ENCODE results near the gene SHTN1. TPM values are rescaled to one million over a fixed set of nuclear protein-coding genes. Genes with fewer than 3 reads are reported as not detected.
A peak's percentile ranks its signal among the peaks of the same experiment; 100 is the strongest.

SHTN1 gene
- total and polyA plus RNA-seq, 2 experiments from 2014 or later: 6.7 to 8.0 TPM

GRCh38 chr10:116995648-116996047 is 9.3 kb downstream of the SHTN1 start:
- no peaks in the 10 kb centered on the region for H3K9me3 Mint-ChIP-seq
- H3K79me2 ChIP-seq (replicated peaks; ENCODE audit: insufficient read depth): no peaks in the 10 kb centered on the region

GRCh38 chr10:116994113-116994890 is 10.7 kb downstream of the SHTN1 start:
- Mint-ChIP-seq H3K36me3 (ENCODE audit: low read depth) (no peaks in the 10 kb centered on the region; the same call in 2 of the 3 replicates), H3K27me3 (ENCODE audit: insufficient read depth, low read depth, poor library complexity) (peaks cover 7% of the 10 kb centered on the region), H3K4me1 (peaks cover 42% of the 10 kb centered on the region)

More at GRCh38 chr10:116995648-116996047, 9.3 kb downstream of the SHTN1 start:
- peaks cover 25% of the 10 kb centered on the region for H3K27me3 ChIP-seq (ENCODE audit: insufficient read depth)
- peaks cover 7% of the 10 kb centered on the region for H3K27me3 Mint-ChIP-seq (ENCODE audit: insufficient read depth, low read depth, poor library complexity)
- ATAC-seq (peak; percentile 66), DNase-seq (ENCODE audit: low spot score) (peak; percentile 27)
- H2AFZ ChIP-seq: no peak overlapping the region
- no peak overlapping the region for H3K4me3 ChIP-seq
- H3K36me3 ChIP-seq (ENCODE audit: insufficient read depth): no peaks in the 10 kb centered on the region
- H3K9me2 ChIP-seq (ENCODE audit: insufficient read depth): no peaks in the 10 kb centered on the region
- H3K36me3 Mint-ChIP-seq (ENCODE audit: low read depth): no peaks in the 10 kb centered on the region; the same call in 2 of the 3 replicates
- peaks cover 31% of the 10 kb centered on the region for H3K4me1 Mint-ChIP-seq
- no peak overlapping the region for H3K4me3 Mint-ChIP-seq
- H3K4me1 ChIP-seq (ENCODE audit: insufficient read depth): peaks cover 16% of the 10 kb centered on the region
- TF ChIP-seq POLR2AphosphoS5 (IDR thresholded peaks at IDR 0.05; ENCODE audit: low read depth): no peak
- no peak overlapping the region for H3K4me2 ChIP-seq
- no peaks in the 10 kb centered on the region for H4K20me1 ChIP-seq (replicated peaks; ENCODE audit: insufficient read depth)
- no peak overlapping the region for H3K27ac ChIP-seq (ENCODE audit: low read depth)
- H3F3A ChIP-seq (replicated peaks; ENCODE audit: low read depth): no peaks in the 10 kb centered on the region
- no peak overlapping the region for H3K27ac Mint-ChIP-seq

More at GRCh38 chr10:116994113-116994890, 10.7 kb downstream of the SHTN1 start:
- Mint-ChIP-seq H3K4me3 (no peak overlapping the region), H3K9me3 (no peaks in the 10 kb centered on the region), H3K27ac (no peak overlapping the region)
- no peak for TF ChIP-seq EZH2phosphoT487 (IDR thresholded peaks at IDR 0.05; ENCODE audit: unreplicated experiment)
- no peak for TF ChIP-seq EZH2 (IDR thresholded peaks at IDR 0.05; ENCODE audit: low read depth, unreplicated experiment)
- no peak for TF ChIP-seq ETS1 (IDR thresholded peaks at IDR 0.05)
- no peak for TF ChIP-seq ZNF331 (CRISPR knock-in tag; IDR thresholded peaks at IDR 0.05; ENCODE audit: low read depth)
- TF ChIP-seq JUNB (IDR thresholded peaks at IDR 0.05; ENCODE audit: unreplicated experiment): no peak
- TF ChIP-seq POLR2AphosphoS5 (IDR thresholded peaks at IDR 0.05; ENCODE audit: low read depth): no peak
- TF ChIP-seq REST (IDR thresholded peaks at IDR 0.05; ENCODE audit: unreplicated experiment): no peak
- TF ChIP-seq CREB1 (CRISPR knock-in tag; IDR thresholded peaks at IDR 0.05; ENCODE audit: low read depth): no peak
- no peak for TF ChIP-seq STAT1 (IDR thresholded peaks at IDR 0.05; ENCODE audit: unreplicated experiment)
- TF ChIP-seq NANOG (IDR thresholded peaks at IDR 0.05; ENCODE audit: borderline replicate concordance): no peak
- TF ChIP-seq ZNF114 (CRISPR knock-in tag; IDR thresholded peaks at IDR 0.05): no peak
- TF ChIP-seq CTCF (conservative IDR thresholded peaks at IDR 0.05; ENCODE audit: low read depth in 2 of 2): no peak
- Histone ChIP-seq H3K36me3 (ENCODE audit: insufficient read depth) (no peaks in the 10 kb centered on the region), H4K20me1 (replicated peaks; ENCODE audit: insufficient read depth) (no peaks in the 10 kb centered on the region), H3F3A (replicated peaks; ENCODE audit: low read depth) (no peaks in the 10 kb centered on the region), H2AFZ (no peak overlapping the region), H3K9me2 (ENCODE audit: insufficient read depth) (no peaks in the 10 kb centered on the region), H3K4me2 (no peak overlapping the region), H3K79me2 (replicated peaks; ENCODE audit: insufficient read depth) (no peaks in the 10 kb centered on the region), H3K4me3 (no peak overlapping the region), H3K27me3 (ENCODE audit: insufficient read depth) (peaks cover 25% of the 10 kb centered on the region), H3K27ac (ENCODE audit: low read depth) (no peak overlapping the region), H3K4me1 (ENCODE audit: insufficient read depth) (peaks cover 24% of the 10 kb centered on the region)
- ATAC-seq (no peak), DNase-seq (ENCODE audit: low spot score) (no peak)
